Spleen (tissue), 7 donors: ENCODE measurements around the gene SSTR5.

Experiments
- CTCF ChIP-seq, 11 experiments: fragments of 200-600 bp in 7 of 11; fragments of 450-650 bp in 4 of 11; sonication (generic) in 4 of 11; IDR thresholded peaks in 8 of 11; conservative IDR thresholded peaks in 3 of 11; 1 replicate in 7 of 11; 2 replicates in 4 of 11; pipeline versions ENCODE4 v1.4.0 to v1.8.0; 2016 to 2021; ENCODE audit warnings: antibody characterized with exemption in 11 of 11, inconsistent platforms in 4 of 11, mild to moderate bottlenecking in 1 of 11
- POLR2A ChIP-seq, 3 donors: fragments of 450-650 bp; IDR thresholded peaks; one replicate each; pipeline ENCODE4 v1.5.1; 2017; ENCODE audit warnings: antibody characterized with exemption in 3 of 3, mild to moderate bottlenecking in 1 of 3
- POLR2AphosphoS5 ChIP-seq, 3 donors: sonication (generic); formaldehyde crosslinking; IDR thresholded peaks; one replicate each; pipeline ENCODE4 v1.5.1; 2017; ENCODE audit warnings: antibody characterized with exemption in 3 of 3
- donor health status: DM: no; HTN: no; CAD: no; lungs with moderate emphysema.
- donor health status: DM: no; HTN: no; CAD: no.
- donor health status: DM: no; HTN: no; CAD: no.

DNA sequence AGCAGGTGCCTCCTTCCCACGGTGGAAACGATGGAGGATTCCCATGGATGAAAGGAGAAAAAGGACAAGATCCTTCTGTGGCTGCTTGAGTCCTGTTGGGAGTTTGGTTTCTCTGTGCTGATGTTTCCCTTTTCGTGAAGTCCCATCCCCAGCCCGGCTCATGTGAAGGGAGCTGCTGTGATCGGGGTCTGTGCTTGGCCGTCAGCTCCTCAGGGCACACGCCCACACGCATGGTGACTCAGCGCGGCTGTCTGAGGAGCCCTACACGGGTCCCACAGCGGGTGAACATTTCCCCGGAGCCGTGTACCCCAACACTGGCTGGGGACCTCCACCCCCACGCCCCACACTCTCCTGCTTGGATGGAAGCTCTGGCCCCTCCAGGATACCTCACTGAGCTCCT, 44.5 kb upstream of the SSTR5 start:
- TF ChIP-seq POLR2A (IDR thresholded peaks at IDR 0.05) (no peak), CTCF (IDR thresholded peaks at IDR 0.05 in 8 of 11, conservative IDR thresholded peaks at IDR 0.05 in 3 of 11) (no peak), POLR2AphosphoS5 (IDR thresholded peaks at IDR 0.05) (no peak)
